ENCODE results near the gene PRKN.

Gene PRKN

DNA sequence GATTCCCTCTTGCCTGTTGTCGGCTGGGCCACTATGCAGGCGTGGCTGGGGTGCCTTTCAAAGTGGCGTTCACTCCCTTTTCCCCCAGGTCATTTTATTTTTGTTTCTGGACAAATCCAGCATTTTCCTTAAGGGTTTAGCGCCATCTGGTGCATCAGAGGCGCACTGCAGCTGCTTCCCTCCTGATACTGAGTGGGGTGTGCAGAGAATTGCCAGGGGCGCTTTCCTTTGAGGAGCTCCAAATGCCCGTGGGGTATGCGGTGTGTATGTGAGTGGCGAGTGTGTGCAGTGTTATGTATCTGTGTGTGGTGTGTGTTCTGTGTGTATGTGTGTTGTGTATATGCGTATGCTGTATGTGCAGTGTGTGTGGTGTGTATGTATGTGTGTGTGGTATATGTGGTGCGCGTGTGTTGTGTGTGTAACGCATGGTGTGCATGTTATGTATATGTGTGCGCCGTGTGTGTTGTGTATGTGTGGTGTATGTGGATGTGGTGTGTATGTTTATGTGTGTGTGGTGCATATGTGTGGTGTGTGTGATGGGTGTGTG lies 1353.6 kb downstream of the PRKN start:
- no peak for TF ChIP-seq ZNF274 (IDR thresholded peaks at IDR 0.05; ENCODE audit: low read depth, low read length)
- H3K4me3 ChIP-seq (ENCODE audit: low read length), result no peak overlapping the region

DNA sequence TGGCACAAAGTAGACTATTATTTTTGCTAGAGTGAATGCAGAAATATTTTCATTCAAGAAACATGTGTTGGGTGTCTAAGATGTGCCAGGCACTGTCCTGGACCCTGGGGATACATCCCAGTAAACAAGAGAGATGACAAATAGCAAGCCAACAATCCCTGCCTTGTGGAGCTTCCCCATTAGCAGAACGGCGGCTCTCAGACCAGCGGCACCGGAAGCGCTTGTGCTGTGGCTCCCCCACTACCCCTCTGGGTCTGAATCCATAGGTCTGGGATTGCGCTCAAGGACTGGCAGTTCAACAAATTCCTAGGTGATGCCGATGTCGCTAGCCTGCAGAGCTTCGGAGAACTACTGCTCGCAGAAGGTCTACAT lies 1355.2 kb downstream of the PRKN start:
- H3K4me3 ChIP-seq (ENCODE audit: low read length), result no peak overlapping the region
- TF ChIP-seq ZNF274 (IDR thresholded peaks at IDR 0.05; ENCODE audit: low read depth, low read length), result no peak

DNA sequence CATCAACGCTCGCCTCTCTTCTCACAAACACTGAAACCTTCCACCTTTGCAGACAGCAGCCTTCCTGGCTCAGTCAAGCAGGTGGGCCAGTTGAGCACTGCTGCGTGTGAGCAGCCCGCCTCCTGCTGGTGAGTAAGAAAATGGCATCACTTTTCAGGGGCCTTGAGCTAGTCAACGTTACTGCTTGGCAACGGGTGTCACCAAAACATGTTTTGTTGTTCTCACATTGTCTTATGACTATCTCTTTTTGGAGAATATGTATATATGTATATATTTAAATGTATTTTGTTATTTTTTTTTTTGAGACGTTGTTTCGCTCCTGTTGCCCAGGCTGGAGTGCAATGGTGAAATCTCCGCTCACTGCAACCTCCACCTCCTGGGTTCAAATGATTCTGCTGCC lies 1356.7 kb downstream of the PRKN start:
- H3K4me3 ChIP-seq (ENCODE audit: low read length), result no peak overlapping the region
- TF ChIP-seq ZNF274 (IDR thresholded peaks at IDR 0.05; ENCODE audit: low read depth, low read length), result no peak

DNA sequence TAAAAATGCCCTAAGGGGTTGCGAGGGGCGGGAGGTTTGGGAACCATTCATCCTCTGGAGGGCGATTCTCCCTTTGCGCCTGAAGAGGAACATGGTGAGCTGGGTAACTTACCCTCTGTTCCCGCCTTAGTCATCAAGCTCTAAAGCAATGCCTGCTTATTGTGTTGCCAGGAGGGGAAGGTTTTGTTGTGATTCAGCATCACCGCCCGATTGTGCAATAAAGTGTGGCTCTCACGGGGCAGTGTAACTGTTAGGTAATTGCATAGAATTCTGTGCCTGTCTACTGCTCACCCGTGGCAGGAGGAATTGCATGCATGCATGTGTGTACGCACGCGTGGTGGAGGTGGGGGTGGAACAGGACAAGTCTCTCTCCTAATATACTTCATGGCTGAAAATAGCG lies 1358.2 kb downstream of the PRKN start:
- H3K4me3 ChIP-seq (ENCODE audit: low read length), result no peak overlapping the region
- TF ChIP-seq ZNF274 (IDR thresholded peaks at IDR 0.05; ENCODE audit: low read depth, low read length), result no peak

DNA sequence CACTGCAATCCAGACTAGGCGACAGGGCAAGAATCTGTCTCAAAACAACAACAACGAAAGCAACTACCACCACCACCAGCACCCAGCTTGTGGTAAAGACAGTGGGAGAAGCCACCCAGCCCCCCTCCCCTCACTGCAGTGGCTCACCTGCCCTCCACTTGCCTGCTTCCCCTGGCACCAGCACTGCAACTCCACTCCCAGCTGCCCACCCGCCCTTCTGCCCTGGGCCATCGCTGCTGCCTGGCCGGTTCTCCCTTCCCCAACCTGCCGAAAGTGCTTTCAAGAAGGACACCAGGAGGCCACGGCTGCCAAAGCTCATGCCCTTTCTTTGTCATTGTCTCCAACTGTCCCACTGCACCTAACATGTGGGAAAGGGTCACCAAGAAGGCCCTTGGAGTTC lies 1359.1 kb downstream of the PRKN start:
- no peak for TF ChIP-seq ZNF274 (IDR thresholded peaks at IDR 0.05; ENCODE audit: low read depth, low read length)
- H3K4me3 ChIP-seq (ENCODE audit: low read length), result no peak overlapping the region

DNA sequence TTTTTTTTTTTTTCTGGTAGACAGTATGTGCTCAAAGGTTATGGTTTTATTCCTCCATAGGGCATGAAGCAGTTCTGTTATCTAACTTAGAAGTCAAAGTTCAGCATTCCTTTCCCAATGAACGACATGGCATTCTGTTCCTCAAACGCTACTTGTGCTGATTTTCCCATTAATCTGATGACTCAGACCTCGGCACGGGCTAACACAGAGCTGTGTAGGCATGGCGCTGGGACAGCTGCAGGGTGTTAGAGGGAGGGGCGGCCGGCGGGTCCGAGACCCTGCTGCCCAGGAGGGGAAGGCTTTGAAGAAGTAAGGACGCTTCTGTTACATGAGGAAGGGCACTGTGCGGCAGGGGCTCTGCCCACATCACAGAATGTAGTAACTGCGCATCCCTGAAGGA lies 1360.1 kb downstream of the PRKN start:
- H3K4me3 ChIP-seq (ENCODE audit: low read length), result no peak overlapping the region
- no peak for TF ChIP-seq ZNF274 (IDR thresholded peaks at IDR 0.05; ENCODE audit: low read depth, low read length)

DNA sequence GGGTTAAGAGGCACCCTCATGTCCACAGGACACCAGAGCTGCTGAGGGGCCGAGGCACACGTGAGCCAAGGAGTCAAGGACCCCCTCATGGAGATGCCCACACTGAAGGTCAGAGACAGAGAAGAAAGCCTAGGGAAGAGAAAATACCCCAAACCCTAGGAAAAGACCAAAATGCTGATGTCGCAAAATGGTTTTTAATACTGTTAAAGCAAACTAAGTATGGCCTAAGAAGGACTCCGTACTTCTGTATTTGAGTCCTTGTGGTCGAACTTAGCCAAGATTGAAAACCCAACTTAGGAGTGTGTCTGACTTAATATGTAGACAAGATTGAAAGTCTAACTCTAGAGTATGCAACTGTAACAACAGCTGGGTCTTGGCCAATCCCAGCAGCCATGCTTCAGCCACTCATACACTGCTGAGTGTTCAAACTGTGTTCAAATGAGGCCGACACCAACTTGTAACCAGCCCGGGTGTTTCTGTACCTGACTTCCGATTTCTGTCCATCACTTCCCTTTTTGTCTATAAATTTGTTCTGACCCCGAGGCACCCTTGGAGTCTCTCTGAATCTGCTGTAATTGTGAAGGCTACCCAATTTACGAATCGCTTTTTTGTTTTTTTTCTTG lies 1361.2 kb downstream of the PRKN start:
- TF ChIP-seq ZNF274 (IDR thresholded peaks at IDR 0.05; ENCODE audit: low read depth, low read length), result no peak
- no peak overlapping the region for H3K4me3 ChIP-seq (ENCODE audit: low read length)

DNA sequence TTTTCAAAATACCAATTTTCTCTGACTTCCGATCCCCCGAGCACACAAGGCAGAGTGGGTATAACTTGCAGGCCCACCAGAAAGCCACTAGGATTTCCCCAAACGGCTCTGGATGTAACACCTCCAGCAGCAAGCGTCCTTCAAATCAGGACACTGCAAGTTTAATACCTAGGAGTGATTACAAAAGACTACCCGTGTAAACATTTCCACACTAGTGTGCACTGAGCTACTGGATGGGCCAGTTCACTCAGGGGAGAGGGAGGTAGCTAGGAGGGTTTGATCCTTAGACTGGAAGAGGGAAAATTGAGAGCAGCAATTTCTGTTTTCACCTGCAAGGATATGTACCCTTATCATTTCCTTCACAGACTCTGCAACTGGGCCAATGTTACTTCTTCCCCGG lies 1361.9 kb downstream of the PRKN start:
- TF ChIP-seq ZNF274 (IDR thresholded peaks at IDR 0.05; ENCODE audit: low read depth, low read length), result no peak
- no peak overlapping the region for H3K4me3 ChIP-seq (ENCODE audit: low read length)

DNA sequence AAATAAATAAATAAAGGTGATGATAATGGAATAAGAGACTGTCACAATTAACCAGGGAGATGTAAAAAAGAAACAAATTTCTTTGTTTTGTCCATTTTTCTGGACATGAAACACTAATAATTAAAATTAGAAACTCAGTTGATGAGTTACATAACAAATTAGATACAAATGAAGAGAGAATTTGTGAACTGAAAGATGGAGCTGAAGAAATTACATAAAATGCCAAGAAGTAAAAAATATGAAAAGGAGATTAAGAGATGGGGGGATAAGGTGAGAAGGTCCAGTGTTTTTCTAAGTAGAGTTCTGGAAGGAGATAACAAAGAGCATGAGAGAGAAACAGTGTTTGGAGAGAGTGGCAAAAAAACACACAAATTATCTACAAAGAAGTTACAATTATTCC lies 1364.3 kb downstream of the PRKN start:
- no peak for TF ChIP-seq ZNF274 (IDR thresholded peaks at IDR 0.05; ENCODE audit: low read depth, low read length)
- no peak overlapping the region for H3K4me3 ChIP-seq (ENCODE audit: low read length)

DNA sequence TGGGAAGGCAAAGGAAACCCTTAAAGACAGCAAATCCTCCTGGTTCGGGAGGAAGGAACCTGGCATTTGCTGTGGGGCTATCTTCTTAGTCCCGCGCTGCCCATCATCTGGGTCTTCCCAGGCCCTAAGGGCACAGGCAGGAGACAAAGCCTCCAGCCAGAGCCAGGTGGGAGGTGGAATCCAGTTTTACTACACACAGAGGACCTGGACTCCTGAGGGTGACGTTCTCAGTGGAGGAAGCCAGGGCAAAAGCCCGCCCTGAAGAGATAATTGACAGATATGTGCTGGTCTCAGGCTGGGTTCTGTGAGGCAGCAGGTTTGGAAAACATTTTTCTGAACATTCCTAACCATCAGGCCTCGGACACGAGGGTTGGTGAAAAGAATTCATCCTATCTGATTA lies 1365.3 kb downstream of the PRKN start:
- H3K4me3 ChIP-seq (ENCODE audit: low read length), result no peak overlapping the region
- no peak for TF ChIP-seq ZNF274 (IDR thresholded peaks at IDR 0.05; ENCODE audit: low read depth, low read length)

DNA sequence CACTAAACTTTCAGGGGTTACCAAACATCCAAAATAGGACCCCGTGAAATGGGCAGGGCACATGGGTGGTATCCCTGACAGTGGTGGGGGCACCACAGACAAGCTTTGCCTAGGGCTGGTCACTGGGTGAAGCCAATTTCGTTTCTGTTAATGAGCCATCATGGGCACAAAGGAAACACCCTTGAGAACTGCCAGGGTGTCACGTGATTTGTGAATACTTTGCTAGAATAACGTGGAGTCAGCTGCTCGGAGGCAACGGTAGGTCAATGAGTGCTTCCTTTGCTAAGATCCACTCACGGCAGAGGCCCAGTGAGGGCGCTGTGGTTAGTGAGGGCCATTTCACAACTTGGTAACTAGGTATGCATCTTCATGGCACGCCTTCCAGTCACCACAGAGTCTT lies 1366.0 kb downstream of the PRKN start:
- no peak for TF ChIP-seq ZNF274 (IDR thresholded peaks at IDR 0.05; ENCODE audit: low read depth, low read length)
- no peak overlapping the region for H3K4me3 ChIP-seq (ENCODE audit: low read length)

DNA sequence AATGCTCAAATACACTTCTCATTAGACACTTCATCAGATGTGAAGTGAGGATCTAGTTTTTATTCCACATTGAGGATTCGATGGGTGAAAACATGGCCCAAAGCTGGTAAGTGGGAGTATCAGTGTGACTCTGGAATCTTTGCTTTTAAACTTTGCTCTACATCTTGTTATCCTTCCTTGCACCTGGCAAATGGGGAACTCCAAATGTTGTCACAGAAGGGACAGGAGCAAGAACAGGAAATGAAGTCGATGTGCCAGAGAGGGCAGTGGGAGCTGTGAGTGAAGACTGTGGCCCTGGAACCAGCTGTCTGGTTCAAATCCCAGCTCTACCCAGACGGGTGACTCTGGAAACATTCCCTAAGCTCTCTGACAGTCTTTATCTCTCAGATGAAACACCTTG lies 1367.0 kb downstream of the PRKN start:
- TF ChIP-seq ZNF274 (IDR thresholded peaks at IDR 0.05; ENCODE audit: low read depth, low read length), result no peak
- no peak overlapping the region for H3K4me3 ChIP-seq (ENCODE audit: low read length)

DNA sequence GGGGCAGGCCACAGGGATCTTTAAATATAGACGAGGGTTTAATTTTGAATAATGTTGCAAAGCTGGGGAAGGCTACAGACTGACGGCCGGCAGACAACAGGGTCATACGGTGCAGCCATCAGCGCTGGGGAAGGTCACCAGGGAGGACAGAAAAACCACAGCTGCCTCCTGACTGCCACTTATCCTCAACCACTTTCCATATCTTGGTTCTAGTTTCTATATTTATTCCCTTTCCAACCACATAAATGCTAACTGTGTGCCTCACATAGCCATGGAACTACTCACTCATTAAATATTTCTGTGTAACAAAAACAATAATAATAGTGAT lies 1368.0 kb downstream of the PRKN start:
- no peak overlapping the region for H3K4me3 ChIP-seq (ENCODE audit: low read length)
- no peak for TF ChIP-seq ZNF274 (IDR thresholded peaks at IDR 0.05; ENCODE audit: low read depth, low read length)

DNA sequence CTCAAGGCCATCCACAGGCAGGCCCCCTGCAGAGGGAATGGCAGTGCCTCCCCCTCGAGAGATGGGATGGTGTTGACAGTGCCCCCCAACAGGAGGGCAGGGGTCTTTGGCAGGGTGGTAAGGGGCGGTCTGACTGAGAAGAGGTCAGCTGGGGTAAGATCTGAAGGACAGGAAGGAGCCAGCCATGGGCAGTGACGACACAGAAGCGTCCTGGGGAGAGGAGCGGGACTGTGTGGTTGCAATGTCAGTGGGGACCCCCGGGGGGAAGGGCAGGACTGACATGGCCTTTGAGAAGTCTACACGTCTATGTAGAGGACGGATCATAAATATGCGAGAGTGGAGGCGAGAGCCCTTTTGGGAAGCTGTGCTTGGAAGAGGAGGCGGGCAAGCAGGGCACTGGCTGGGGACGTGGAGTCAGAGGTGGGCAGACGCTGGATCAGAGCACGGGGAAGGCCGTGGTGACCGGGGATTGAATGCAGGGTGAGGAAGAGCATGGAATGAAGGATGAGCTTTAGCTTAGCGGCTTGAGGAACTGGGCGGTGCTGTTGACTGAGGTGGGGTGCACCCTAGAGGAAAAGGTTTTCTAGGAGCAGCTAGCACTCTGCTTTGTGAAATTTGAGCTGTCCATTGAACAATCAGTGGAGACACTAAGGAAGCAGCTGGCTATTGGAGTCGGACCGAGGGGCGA lies 1371.3 kb downstream of the PRKN start:
- H3K4me3 ChIP-seq (ENCODE audit: low read length), result no peak overlapping the region
- no peak for TF ChIP-seq ZNF274 (IDR thresholded peaks at IDR 0.05; ENCODE audit: low read depth, low read length)

DNA sequence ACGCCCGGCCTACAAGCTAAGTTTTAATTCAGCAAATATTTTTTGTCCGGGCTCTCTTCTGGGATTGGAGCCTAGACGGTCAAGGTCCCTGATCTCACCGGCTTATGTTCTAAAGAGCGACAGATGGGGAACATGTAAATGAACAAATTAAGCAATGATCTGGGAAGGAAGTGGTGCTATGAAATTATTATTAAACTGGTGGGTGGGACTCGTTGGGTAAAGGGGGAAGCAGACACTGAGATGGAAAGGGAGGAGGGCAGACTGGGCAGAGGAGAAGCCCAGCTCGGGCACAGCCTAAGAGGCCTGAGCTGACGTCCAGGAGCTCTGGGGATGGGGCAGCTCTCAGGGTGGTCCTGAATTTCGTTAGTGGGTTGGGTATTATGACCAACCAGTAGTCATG lies 1371.9 kb downstream of the PRKN start:
- no peak overlapping the region for H3K4me3 ChIP-seq (ENCODE audit: low read length)
- no peak for TF ChIP-seq ZNF274 (IDR thresholded peaks at IDR 0.05; ENCODE audit: low read depth, low read length)

DNA sequence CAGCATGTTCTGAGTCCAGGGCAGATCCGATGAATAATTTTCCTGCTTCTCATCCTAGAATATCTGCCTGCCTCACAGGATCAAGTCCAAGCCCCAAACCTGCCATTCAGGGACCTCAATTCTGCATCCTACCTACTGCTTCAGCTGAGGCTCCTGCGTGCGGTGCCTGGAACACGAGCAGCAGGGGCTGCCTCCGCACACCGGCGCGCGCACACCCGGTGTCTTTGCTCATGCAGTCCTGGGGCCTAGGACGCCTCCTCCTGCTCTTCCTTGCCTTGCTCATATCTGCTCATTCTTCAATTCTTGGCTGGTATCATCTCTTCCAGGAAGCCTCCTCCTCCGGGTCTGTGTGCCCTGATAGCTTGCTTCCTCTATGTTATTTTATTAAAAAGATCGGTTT lies 1372.6 kb downstream of the PRKN start:
- TF ChIP-seq ZNF274 (IDR thresholded peaks at IDR 0.05; ENCODE audit: low read depth, low read length), result no peak
- no peak overlapping the region for H3K4me3 ChIP-seq (ENCODE audit: low read length)

Measured in GM08714 (cell line).